ENCODE results near the gene PSMB1. TPM values are rescaled to one million over a fixed set of nuclear protein-coding genes. Genes with fewer than 3 reads are reported as not detected.

Gene PSMB1
- total RNA-seq, 2 donors from 2014 or later: 239 to 243 TPM

DNA sequence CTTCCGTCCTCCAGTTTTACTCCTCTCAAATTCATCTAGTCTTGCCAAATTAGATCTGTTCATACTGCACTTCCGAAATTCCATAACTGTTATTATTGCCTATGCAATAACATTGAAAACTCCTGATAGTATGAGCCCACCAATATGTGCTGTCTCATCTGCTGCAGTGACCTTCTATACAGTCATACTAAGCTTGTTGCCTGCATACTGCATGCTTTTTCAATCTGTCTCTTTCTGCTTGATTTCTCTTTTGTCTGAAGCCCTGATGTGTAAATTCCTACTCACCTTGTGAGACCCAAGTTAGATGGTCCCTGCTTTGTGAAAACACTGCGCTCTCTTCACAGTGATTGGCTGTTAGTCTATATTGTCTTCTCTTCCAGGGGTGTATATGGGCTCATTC lies 2.2 kb upstream of the PSMB1 start:
- Mint-ChIP-seq H3K36me3 (ENCODE audit: low read depth) (peaks cover 19% of the 10 kb centered on the region), H3K4me1 (peaks cover 11% of the 10 kb centered on the region), H3K9me3 (no peaks in the 10 kb centered on the region), H3K4me3 (no peak overlapping the region), H3K27ac (no peak overlapping the region), H3K27me3 (ENCODE audit: insufficient read depth) (no peaks in the 10 kb centered on the region)
- TF ChIP-seq, protein P1, sequence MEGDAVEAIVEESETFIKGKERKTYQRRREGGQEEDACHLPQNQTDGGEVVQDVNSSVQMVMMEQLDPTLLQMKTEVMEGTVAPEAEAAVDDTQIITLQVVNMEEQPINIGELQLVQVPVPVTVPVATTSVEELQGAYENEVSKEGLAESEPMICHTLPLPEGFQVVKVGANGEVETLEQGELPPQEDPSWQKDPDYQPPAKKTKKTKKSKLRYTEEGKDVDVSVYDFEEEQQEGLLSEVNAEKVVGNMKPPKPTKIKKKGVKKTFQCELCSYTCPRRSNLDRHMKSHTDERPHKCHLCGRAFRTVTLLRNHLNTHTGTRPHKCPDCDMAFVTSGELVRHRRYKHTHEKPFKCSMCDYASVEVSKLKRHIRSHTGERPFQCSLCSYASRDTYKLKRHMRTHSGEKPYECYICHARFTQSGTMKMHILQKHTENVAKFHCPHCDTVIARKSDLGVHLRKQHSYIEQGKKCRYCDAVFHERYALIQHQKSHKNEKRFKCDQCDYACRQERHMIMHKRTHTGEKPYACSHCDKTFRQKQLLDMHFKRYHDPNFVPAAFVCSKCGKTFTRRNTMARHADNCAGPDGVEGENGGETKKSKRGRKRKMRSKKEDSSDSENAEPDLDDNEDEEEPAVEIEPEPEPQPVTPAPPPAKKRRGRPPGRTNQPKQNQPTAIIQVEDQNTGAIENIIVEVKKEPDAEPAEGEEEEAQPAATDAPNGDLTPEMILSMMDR (conservative IDR thresholded peaks at IDR 0.05): no peak
- 37 to 54% methylated on average over 2 to 3 of the region's 3 CpGs for WGBS, 2 experiments (ENCODE audit: insufficient coverage in 1 of 2, insufficient read length in 1 of 2)
- DNase-seq: no peak
- Histone ChIP-seq H3K4me3 (ENCODE audit: low read length) (peak overlapping the region; percentile 91), H3K4me1 (ENCODE audit: control insufficient read depth, insufficient read depth, low read length) (no peaks in the 10 kb centered on the region), H3K9me3 (ENCODE audit: control insufficient read depth, low read length) (no peaks in the 10 kb centered on the region), H3K27me3 (ENCODE audit: control insufficient read depth, insufficient read depth, low read length, poor library complexity, severe bottlenecking) (no peaks in the 10 kb centered on the region), H3K9ac (ENCODE audit: extremely low read depth, low read length, poor library complexity, severe bottlenecking) (peak overlapping the region; percentile 83), H3K27ac (ENCODE audit: low read depth, low read length) (no peak overlapping the region), H3K36me3 (ENCODE audit: control insufficient read depth, insufficient read depth, low read length) (peaks cover 29% of the 10 kb centered on the region)

- Mint-ChIP-seq H3K27ac (no peak overlapping the region), H3K36me3 (ENCODE audit: low read depth) (peaks cover 20% of the 10 kb centered on the region), H3K27me3 (ENCODE audit: insufficient read depth) (no peaks in the 10 kb centered on the region), H3K4me1 (peaks cover 16% of the 10 kb centered on the region), H3K9me3 (no peaks in the 10 kb centered on the region), H3K4me3 (no peak overlapping the region)
- H3K27ac ChIP-seq (ENCODE audit: low read depth, low read length): peak overlapping the region; percentile 13
- no peaks in the 10 kb centered on the region for H3K27me3 ChIP-seq (ENCODE audit: control insufficient read depth, insufficient read depth, low read length, poor library complexity, severe bottlenecking)
- peaks cover 29% of the 10 kb centered on the region for H3K36me3 ChIP-seq (ENCODE audit: control insufficient read depth, insufficient read depth, low read length)
- H3K4me1 ChIP-seq (ENCODE audit: control insufficient read depth, insufficient read depth, low read length): no peaks in the 10 kb centered on the region
- no peaks in the 10 kb centered on the region for H3K9me3 ChIP-seq (ENCODE audit: control insufficient read depth, low read length)
- DNase-seq: no peak
- 5 to 7% methylated on average over 6 to 7 of the region's 7 CpGs for WGBS, 2 experiments (ENCODE audit: insufficient coverage in 1 of 2, insufficient read length in 1 of 2)
- TF ChIP-seq, protein P1 (conservative IDR thresholded peaks at IDR 0.05): no peak
- H3K9ac ChIP-seq (ENCODE audit: extremely low read depth, low read length, poor library complexity, severe bottlenecking): peak overlapping the region; percentile 83
- H3K4me3 ChIP-seq (ENCODE audit: low read length): peak overlapping the region; percentile 91
Measured at GRCh38 chr6:170554796-170555137, 1.7 kb upstream of the PSMB1 start.

- Histone ChIP-seq H3K9ac (ENCODE audit: extremely low read depth, low read length, poor library complexity, severe bottlenecking) (peak within 1 kb of the TSS; percentile 94), H3K27me3 (ENCODE audit: control insufficient read depth, insufficient read depth, low read length, poor library complexity, severe bottlenecking) (no peaks in the 10 kb centered on the region), H3K9me3 (ENCODE audit: control insufficient read depth, low read length) (no peaks in the 10 kb centered on the region), H3K4me1 (ENCODE audit: control insufficient read depth, insufficient read depth, low read length) (no peaks in the 10 kb centered on the region), H3K4me3 (ENCODE audit: low read length) (peak within 1 kb of the TSS; percentile 91), H3K36me3 (ENCODE audit: control insufficient read depth, insufficient read depth, low read length) (peaks cover 29% of the 10 kb centered on the region), H3K27ac (ENCODE audit: low read depth, low read length) (peak within 1 kb of the TSS; percentile 96)
- Mint-ChIP-seq H3K36me3 (ENCODE audit: low read depth) (peaks cover 20% of the 10 kb centered on the region), H3K9me3 (no peaks in the 10 kb centered on the region), H3K27me3 (ENCODE audit: insufficient read depth) (no peaks in the 10 kb centered on the region), H3K4me3 (no peak within 1 kb of the TSS), H3K27ac (no peak within 1 kb of the TSS), H3K4me1 (peaks cover 16% of the 10 kb centered on the region)
- WGBS, 2 experiments (ENCODE audit: insufficient coverage in 1 of 2, insufficient read length in 1 of 2): 0% methylated on average over 31 to 51 of the region's 51 CpGs
- peak; percentile 99 for DNase-seq
- TF ChIP-seq, protein P1 (conservative IDR thresholded peaks at IDR 0.05): no peak
Measured at GRCh38 chr6:170554013-170554795, 1.1 kb upstream of the PSMB1 start, which contains the start of gene TBP. TBP (plus strand) TSS chr6:170554369; CDS start chr6:170557030, 2,661 bp downstream.
